Endothelial cell (in vitro differentiated cells): ENCODE results near the gene WDR47. TPM values are rescaled to one million over a fixed set of nuclear protein-coding genes. Genes with fewer than 3 reads are reported as not detected.
"Not testable (repeated sequence)": the region's sequence is repeated elsewhere in the genome, so short reads cannot be mapped to it uniquely, and the experiment has no call there.

Experiments used
- DNase-seq: peaks from one replicate; pipeline ENCODE4 v3.0.0; 2021; ENCODE audit warnings: low spot score
- H3K27ac Mint-ChIP-seq: one replicate; pipeline ENCODE4 v1.8.0; 2021; ENCODE audit warnings: mixed read lengths, inconsistent platforms; ENCODE audit not compliant: unreplicated experiment
- H3K27me3 Mint-ChIP-seq: one replicate; pipeline ENCODE4 v1.8.0; 2021; ENCODE audit warnings: mild to moderate bottlenecking, moderate library complexity, mixed read lengths, inconsistent platforms; ENCODE audit not compliant: unreplicated experiment
- H3K36me3 Mint-ChIP-seq: one replicate; pipeline ENCODE4 v1.8.0; 2021; ENCODE audit warnings: mild to moderate bottlenecking, low read depth, mixed read lengths, inconsistent platforms; ENCODE audit not compliant: unreplicated experiment
- H3K4me1 Mint-ChIP-seq: one replicate; pipeline ENCODE4 v1.8.0; 2021; ENCODE audit warnings: mild to moderate bottlenecking, mixed read lengths, inconsistent platforms; ENCODE audit not compliant: unreplicated experiment
- H3K4me3 Mint-ChIP-seq: one replicate; pipeline ENCODE4 v1.8.0; 2021; ENCODE audit warnings: mild to moderate bottlenecking, mixed read lengths, inconsistent platforms; ENCODE audit not compliant: unreplicated experiment
- H3K9me3 Mint-ChIP-seq: one replicate; pipeline ENCODE4 v1.8.0; 2021; ENCODE audit warnings: mixed read lengths, inconsistent platforms; ENCODE audit not compliant: unreplicated experiment
- total RNA-seq: library from RNA; stranded (reverse); fragmentation: NEBNext Ultra II Directional; extraction: Animal tissue kit (Norgen Biotek cat#: 25700); gene quantifications from one replicate; pipeline ENCODE4 v1.2.1, GENCODE V29; 2021; ENCODE audit not compliant: unreplicated experiment
- TF ChIP-seq, protein P1 (sequence below): fragments of 200-600 bp; sonication (generic); IDR thresholded peaks from one replicate; pipeline ENCODE4 v1.5.0; 2021; ENCODE audit warnings: antibody characterized with exemption; ENCODE audit not compliant: unreplicated experiment

The WDR47 gene
- total RNA-seq, 1 donor from 2014 or later = 19.4 TPM

DNA sequence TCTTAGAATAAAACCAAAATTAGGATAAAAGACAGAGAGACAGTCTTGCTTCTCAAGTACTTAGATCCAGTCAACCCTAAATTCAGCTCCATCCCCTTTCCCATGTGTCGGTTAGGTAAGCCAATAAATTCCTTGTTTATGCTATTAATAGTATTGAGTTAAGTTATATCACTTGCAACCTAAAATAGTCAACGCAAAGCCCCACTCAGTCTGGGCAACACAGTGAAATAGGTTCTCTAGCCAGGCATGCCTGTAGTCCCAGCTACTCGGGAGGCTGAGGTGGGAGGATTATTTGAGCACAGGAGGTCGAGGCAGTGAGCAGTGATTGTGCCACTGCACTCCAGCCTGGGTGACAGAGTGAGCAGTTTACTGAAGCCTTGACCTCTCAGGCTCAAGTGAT, 19.3 kb upstream of the WDR47 start:
- H3K4me1 Mint-ChIP-seq = no peaks in the 10 kb centered on the region
- no peaks in the 10 kb centered on the region for H3K36me3 Mint-ChIP-seq
- DNase-seq = no peak
- H3K27ac Mint-ChIP-seq = no peak overlapping the region
- H3K4me3 Mint-ChIP-seq = no peak overlapping the region
- no peaks in the 10 kb centered on the region for H3K9me3 Mint-ChIP-seq
- no peaks in the 10 kb centered on the region for H3K27me3 Mint-ChIP-seq
- TF ChIP-seq, protein P1, sequence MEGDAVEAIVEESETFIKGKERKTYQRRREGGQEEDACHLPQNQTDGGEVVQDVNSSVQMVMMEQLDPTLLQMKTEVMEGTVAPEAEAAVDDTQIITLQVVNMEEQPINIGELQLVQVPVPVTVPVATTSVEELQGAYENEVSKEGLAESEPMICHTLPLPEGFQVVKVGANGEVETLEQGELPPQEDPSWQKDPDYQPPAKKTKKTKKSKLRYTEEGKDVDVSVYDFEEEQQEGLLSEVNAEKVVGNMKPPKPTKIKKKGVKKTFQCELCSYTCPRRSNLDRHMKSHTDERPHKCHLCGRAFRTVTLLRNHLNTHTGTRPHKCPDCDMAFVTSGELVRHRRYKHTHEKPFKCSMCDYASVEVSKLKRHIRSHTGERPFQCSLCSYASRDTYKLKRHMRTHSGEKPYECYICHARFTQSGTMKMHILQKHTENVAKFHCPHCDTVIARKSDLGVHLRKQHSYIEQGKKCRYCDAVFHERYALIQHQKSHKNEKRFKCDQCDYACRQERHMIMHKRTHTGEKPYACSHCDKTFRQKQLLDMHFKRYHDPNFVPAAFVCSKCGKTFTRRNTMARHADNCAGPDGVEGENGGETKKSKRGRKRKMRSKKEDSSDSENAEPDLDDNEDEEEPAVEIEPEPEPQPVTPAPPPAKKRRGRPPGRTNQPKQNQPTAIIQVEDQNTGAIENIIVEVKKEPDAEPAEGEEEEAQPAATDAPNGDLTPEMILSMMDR = no peak

GRCh38 chr1:109060707-109061106, 18.8 kb upstream of the WDR47 start:
- Mint-ChIP-seq H3K9me3 (no peaks in the 10 kb centered on the region), H3K4me3 (no peak overlapping the region), H3K27me3 (no peaks in the 10 kb centered on the region), H3K4me1 (no peaks in the 10 kb centered on the region), H3K27ac (no peak overlapping the region), H3K36me3 (no peaks in the 10 kb centered on the region)
- TF ChIP-seq, protein P1 = no peak
- DNase-seq = no peak

DNA sequence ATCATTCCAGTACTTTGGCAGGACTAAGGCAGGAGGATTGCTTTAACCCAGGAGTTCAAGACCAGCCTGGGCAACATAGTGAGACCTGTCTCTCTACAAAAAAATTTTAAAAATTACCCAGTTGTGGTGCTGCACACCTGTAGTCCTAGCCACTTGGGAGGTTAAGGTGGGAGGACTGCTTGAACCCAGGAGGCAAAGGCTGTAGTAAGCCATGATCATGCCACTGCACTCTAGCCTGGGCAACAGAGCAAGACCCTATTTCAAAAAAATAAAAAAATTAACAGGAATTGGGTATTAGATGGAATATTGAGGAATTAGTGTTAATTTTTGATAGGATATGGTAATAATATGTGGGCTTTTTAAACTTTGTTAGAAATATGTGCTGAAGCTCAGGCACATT, 17.1 kb upstream of the WDR47 start:
- H3K27ac Mint-ChIP-seq = no peak overlapping the region
- no peak overlapping the region for H3K4me3 Mint-ChIP-seq
- no peaks in the 10 kb centered on the region for H3K27me3 Mint-ChIP-seq

GRCh38 chr1:109056064-109056463, 14.2 kb upstream of the WDR47 start:
- Mint-ChIP-seq H3K4me1 (no peaks in the 10 kb centered on the region), H3K27ac (no peak overlapping the region), H3K4me3 (no peak overlapping the region), H3K27me3 (no peaks in the 10 kb centered on the region), H3K36me3 (no peaks in the 10 kb centered on the region), H3K9me3 (no peaks in the 10 kb centered on the region)
- TF ChIP-seq, protein P1 = no peak
- no peak for DNase-seq

More for the DNA sequence above, 17.1 kb upstream of the WDR47 start:
- Mint-ChIP-seq H3K36me3 (no peaks in the 10 kb centered on the region), H3K4me1 (no peaks in the 10 kb centered on the region), H3K9me3 (no peaks in the 10 kb centered on the region)
- TF ChIP-seq, protein P1 = no peak
- no peak for DNase-seq

GRCh38 chr1:109052145-109052544, 10.2 kb upstream of the WDR47 start:
- not testable (repeated sequence) for DNase-seq, H3K27ac Mint-ChIP-seq, H3K9me3 Mint-ChIP-seq

More at GRCh38 chr1:109052145-109052544, 10.2 kb upstream of the WDR47 start:
- not testable (repeated sequence) for H3K36me3 Mint-ChIP-seq, H3K4me1 Mint-ChIP-seq, H3K4me3 Mint-ChIP-seq, H3K27me3 Mint-ChIP-seq
